ENCODE measurements around the gene TUBB. TPM values are rescaled to one million over a fixed set of nuclear protein-coding genes. Genes with fewer than 3 reads are reported as not detected.

Gene TUBB
- total and polyA plus RNA-seq, 2 of the 8 experiments (the other 6 are each of a cell fraction or from before 2014, with no cell fraction given): 1,880 to 3,022 TPM

GRCh38 chr6:30767158-30767943 lies 47.2 kb downstream of the TUBB start (continued):
- no peak for TF ChIP-seq RNF2 (IDR thresholded peaks at IDR 0.05; ENCODE audit: borderline replicate concordance, low read depth, low read length, missing control alignments, poor library complexity, severe bottlenecking)
- TF ChIP-seq SAP30 (IDR thresholded peaks at IDR 0.05; ENCODE audit: insufficient read depth, insufficient replicate concordance, low read length): no peak
- TF ChIP-seq ASH2L (IDR thresholded peaks at IDR 0.05; ENCODE audit: low read length): no peak
- no peak for TF ChIP-seq EGR1 (IDR thresholded peaks at IDR 0.05; ENCODE audit: borderline replicate concordance, low read depth, low read length)
- TF ChIP-seq, protein P1, sequence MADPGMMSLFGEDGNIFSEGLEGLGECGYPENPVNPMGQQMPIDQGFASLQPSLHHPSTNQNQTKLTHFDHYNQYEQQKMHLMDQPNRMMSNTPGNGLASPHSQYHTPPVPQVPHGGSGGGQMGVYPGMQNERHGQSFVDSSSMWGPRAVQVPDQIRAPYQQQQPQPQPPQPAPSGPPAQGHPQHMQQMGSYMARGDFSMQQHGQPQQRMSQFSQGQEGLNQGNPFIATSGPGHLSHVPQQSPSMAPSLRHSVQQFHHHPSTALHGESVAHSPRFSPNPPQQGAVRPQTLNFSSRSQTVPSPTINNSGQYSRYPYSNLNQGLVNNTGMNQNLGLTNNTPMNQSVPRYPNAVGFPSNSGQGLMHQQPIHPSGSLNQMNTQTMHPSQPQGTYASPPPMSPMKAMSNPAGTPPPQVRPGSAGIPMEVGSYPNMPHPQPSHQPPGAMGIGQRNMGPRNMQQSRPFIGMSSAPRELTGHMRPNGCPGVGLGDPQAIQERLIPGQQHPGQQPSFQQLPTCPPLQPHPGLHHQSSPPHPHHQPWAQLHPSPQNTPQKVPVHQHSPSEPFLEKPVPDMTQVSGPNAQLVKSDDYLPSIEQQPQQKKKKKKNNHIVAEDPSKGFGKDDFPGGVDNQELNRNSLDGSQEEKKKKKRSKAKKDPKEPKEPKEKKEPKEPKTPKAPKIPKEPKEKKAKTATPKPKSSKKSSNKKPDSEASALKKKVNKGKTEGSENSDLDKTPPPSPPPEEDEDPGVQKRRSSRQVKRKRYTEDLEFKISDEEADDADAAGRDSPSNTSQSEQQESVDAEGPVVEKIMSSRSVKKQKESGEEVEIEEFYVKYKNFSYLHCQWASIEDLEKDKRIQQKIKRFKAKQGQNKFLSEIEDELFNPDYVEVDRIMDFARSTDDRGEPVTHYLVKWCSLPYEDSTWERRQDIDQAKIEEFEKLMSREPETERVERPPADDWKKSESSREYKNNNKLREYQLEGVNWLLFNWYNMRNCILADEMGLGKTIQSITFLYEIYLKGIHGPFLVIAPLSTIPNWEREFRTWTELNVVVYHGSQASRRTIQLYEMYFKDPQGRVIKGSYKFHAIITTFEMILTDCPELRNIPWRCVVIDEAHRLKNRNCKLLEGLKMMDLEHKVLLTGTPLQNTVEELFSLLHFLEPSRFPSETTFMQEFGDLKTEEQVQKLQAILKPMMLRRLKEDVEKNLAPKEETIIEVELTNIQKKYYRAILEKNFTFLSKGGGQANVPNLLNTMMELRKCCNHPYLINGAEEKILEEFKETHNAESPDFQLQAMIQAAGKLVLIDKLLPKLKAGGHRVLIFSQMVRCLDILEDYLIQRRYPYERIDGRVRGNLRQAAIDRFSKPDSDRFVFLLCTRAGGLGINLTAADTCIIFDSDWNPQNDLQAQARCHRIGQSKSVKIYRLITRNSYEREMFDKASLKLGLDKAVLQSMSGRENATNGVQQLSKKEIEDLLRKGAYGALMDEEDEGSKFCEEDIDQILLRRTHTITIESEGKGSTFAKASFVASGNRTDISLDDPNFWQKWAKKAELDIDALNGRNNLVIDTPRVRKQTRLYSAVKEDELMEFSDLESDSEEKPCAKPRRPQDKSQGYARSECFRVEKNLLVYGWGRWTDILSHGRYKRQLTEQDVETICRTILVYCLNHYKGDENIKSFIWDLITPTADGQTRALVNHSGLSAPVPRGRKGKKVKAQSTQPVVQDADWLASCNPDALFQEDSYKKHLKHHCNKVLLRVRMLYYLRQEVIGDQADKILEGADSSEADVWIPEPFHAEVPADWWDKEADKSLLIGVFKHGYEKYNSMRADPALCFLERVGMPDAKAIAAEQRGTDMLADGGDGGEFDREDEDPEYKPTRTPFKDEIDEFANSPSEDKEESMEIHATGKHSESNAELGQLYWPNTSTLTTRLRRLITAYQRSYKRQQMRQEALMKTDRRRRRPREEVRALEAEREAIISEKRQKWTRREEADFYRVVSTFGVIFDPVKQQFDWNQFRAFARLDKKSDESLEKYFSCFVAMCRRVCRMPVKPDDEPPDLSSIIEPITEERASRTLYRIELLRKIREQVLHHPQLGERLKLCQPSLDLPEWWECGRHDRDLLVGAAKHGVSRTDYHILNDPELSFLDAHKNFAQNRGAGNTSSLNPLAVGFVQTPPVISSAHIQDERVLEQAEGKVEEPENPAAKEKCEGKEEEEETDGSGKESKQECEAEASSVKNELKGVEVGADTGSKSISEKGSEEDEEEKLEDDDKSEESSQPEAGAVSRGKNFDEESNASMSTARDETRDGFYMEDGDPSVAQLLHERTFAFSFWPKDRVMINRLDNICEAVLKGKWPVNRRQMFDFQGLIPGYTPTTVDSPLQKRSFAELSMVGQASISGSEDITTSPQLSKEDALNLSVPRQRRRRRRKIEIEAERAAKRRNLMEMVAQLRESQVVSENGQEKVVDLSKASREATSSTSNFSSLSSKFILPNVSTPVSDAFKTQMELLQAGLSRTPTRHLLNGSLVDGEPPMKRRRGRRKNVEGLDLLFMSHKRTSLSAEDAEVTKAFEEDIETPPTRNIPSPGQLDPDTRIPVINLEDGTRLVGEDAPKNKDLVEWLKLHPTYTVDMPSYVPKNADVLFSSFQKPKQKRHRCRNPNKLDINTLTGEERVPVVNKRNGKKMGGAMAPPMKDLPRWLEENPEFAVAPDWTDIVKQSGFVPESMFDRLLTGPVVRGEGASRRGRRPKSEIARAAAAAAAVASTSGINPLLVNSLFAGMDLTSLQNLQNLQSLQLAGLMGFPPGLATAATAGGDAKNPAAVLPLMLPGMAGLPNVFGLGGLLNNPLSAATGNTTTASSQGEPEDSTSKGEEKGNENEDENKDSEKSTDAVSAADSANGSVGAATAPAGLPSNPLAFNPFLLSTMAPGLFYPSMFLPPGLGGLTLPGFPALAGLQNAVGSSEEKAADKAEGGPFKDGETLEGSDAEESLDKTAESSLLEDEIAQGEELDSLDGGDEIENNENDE (IDR thresholded peaks at IDR 0.05; ENCODE audit: insufficient replicate concordance, low read length): no peak
